Lower leg skin (tissue), 3 donors: ENCODE measurements around the gene PRDM15.

Experiments used
- POLR2A ChIP-seq, 2 donors: fragments of 450-650 bp; IDR thresholded peaks; one replicate each; pipeline ENCODE4 v1.6.1; 2016 to 2017; ENCODE audit warnings: antibody characterized with exemption in 2 of 2, mild to moderate bottlenecking in 1 of 2, moderate library complexity in 1 of 2
- TF ChIP-seq, protein P1 (sequence below), 3 donors: fragments of 450-650 bp; IDR thresholded peaks; one replicate each; pipeline ENCODE4 v1.5.1; 2016; ENCODE audit warnings: antibody characterized with exemption in 3 of 3, mild to moderate bottlenecking in 3 of 3, moderate library complexity in 2 of 3

DNA sequence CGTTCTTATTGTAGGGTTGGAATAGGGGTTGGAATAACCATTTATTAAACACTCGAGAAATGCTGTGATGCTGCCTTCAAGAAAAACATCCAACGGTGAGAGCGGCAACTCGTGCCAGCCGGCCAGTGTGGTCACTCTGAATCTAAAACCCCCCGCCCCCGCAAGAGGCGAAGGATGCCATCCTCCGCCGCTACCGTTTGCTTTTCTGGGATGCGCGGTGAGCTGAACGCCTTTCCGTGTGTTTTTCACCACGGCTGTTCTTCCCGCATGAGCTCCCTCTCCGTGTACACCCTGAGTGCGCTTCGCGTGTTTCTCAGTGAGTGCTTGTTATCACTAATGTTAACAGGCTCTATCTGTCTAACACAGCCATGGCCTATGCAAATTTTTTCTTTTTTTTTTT lies 70.3 kb downstream of the PRDM15 start:
- TF ChIP-seq POLR2A (IDR thresholded peaks at IDR 0.05): no peak
- TF ChIP-seq, protein P1, sequence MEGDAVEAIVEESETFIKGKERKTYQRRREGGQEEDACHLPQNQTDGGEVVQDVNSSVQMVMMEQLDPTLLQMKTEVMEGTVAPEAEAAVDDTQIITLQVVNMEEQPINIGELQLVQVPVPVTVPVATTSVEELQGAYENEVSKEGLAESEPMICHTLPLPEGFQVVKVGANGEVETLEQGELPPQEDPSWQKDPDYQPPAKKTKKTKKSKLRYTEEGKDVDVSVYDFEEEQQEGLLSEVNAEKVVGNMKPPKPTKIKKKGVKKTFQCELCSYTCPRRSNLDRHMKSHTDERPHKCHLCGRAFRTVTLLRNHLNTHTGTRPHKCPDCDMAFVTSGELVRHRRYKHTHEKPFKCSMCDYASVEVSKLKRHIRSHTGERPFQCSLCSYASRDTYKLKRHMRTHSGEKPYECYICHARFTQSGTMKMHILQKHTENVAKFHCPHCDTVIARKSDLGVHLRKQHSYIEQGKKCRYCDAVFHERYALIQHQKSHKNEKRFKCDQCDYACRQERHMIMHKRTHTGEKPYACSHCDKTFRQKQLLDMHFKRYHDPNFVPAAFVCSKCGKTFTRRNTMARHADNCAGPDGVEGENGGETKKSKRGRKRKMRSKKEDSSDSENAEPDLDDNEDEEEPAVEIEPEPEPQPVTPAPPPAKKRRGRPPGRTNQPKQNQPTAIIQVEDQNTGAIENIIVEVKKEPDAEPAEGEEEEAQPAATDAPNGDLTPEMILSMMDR (IDR thresholded peaks at IDR 0.05): no peak
